Measurements from ENCODE around the gene COL6A1. TPM values are rescaled to one million over a fixed set of nuclear protein-coding genes. Genes with fewer than 3 reads are reported as not detected.

The COL6A1 gene
- total RNA-seq, 1 experiment from 2014 or later, result 33.4 TPM

DNA sequence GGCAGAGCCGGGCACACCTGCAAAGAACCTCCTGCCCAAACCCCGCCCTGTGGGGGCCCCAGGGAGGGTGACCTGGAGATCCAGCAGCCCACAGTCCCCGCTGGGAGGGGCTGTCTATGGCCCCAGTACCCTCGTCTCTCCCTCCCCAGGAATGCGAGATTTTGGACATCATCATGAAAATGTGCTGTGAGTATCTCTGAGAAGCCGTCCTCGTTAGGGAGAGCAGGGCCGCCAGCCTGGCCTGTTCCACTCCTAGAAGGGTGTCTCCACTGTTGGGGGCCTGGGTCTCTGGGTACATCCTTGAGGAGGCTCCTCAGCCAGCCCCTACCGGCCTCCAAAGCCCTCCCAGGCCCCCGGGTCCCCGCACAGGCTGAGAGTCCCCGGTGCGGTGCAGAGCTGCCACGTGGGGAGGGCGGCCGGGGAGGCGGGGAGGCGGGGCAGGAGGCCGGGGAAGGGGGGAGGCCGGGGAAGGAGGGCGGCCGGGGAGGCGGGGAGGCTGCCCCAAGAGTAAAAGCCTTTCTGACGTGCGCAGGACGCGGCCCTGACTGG lies 18.7 kb downstream of the COL6A1 start:
- Mint-ChIP-seq H3K9me3 (ENCODE audit: unreplicated experiment) (no peaks in the 10 kb centered on the region), H3K27me3 (ENCODE audit: insufficient read depth, unreplicated experiment) (no peaks in the 10 kb centered on the region), H3K4me3 (ENCODE audit: unreplicated experiment) (no peak overlapping the region), H3K4me1 (ENCODE audit: low read depth, unreplicated experiment) (no peaks in the 10 kb centered on the region), H3K27ac (ENCODE audit: unreplicated experiment) (no peak overlapping the region), H3K36me3 (ENCODE audit: insufficient read depth, unreplicated experiment) (no peaks in the 10 kb centered on the region)
- H3K4me3 ChIP-seq (ENCODE audit: low read depth, low read length), result no peak overlapping the region
- ChIA-PET POLR2A (no interaction called here), CTCF (no interaction called here)
- peak in 1 of 2 experiments; percentile 26 for DNase-seq
- H3K36me3 ChIP-seq (ENCODE audit: control insufficient read depth, insufficient read depth, low read length), result no peaks in the 10 kb centered on the region
- BruUV-seq (replicated peaks), result no TSS peak
- TF ChIP-seq, protein P1, sequence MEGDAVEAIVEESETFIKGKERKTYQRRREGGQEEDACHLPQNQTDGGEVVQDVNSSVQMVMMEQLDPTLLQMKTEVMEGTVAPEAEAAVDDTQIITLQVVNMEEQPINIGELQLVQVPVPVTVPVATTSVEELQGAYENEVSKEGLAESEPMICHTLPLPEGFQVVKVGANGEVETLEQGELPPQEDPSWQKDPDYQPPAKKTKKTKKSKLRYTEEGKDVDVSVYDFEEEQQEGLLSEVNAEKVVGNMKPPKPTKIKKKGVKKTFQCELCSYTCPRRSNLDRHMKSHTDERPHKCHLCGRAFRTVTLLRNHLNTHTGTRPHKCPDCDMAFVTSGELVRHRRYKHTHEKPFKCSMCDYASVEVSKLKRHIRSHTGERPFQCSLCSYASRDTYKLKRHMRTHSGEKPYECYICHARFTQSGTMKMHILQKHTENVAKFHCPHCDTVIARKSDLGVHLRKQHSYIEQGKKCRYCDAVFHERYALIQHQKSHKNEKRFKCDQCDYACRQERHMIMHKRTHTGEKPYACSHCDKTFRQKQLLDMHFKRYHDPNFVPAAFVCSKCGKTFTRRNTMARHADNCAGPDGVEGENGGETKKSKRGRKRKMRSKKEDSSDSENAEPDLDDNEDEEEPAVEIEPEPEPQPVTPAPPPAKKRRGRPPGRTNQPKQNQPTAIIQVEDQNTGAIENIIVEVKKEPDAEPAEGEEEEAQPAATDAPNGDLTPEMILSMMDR (IDR thresholded peaks at IDR 0.05; ENCODE audit: insufficient read depth in 1 of 2, low read depth in 1 of 2, low read length in 1 of 2, severe bottlenecking in 1 of 2, unreplicated experiment in 1 of 2), result no peak
- H3K4me1 ChIP-seq, result 0 out of 2 replicates have a peak, but pooled peaks cover 6% of the 10 kb centered on the region
- intact Hi-C loops (cut with micrococcal nuclease; ENCODE audit: unreplicated experiment), result no loop called here
- H3K27me3 ChIP-seq (replicated peaks; ENCODE audit: control insufficient read depth, insufficient read depth, low read length), result no peaks in the 10 kb centered on the region
- H3K9me3 ChIP-seq, result no peaks in the 10 kb centered on the region

DNA sequence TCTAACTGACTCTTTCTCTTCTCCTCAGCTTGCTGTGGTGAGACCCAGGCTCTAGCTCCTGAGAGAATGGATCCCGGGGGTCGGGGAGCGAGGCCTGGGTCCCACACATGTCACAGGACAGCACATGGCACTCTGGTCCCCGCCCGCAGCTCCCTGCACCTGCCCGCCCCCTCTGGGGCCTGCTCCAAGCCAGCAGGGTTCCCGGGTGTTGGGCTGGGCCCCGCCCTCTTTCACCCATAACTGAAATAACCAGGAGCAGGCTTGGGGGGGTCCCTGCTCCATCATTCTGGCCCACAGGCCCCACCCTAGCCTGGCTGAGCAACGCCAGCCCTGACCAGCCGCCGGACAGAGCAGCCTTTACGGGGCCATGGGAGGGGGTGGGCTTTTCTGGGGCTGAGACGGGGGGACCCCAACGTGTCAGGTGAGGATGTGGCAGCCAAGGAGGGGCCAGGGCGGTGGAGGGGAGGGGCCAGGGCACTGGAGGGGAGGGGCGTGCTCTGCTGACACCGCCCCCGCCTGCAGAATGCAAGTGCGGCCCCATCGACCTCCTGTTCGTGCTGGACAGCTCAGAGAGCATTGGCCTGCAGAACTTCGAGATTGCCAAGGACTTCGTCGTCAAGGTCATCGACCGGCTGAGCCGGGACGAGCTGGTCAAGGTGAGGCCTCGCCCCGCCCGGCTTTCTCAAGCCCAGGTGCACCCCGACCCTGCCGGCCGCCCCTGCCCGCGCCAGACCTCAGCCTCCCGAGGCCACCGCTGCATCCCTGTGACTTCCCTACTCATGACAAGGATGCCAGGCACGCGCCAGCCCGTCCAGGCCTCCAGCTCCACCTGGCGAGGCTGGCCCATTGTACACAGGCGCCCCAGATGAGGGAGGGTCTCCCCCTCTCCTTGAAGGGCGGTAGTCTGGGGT lies 19.4 kb downstream of the COL6A1 start:
- DNase-seq, result peak in 1 of 2 experiments; percentile 37
- Mint-ChIP-seq H3K4me1 (ENCODE audit: low read depth, unreplicated experiment) (no peaks in the 10 kb centered on the region), H3K36me3 (ENCODE audit: insufficient read depth, unreplicated experiment) (no peaks in the 10 kb centered on the region), H3K4me3 (ENCODE audit: unreplicated experiment) (no peak overlapping the region), H3K9me3 (ENCODE audit: unreplicated experiment) (no peaks in the 10 kb centered on the region), H3K27ac (ENCODE audit: unreplicated experiment) (no peak overlapping the region), H3K27me3 (ENCODE audit: insufficient read depth, unreplicated experiment) (no peaks in the 10 kb centered on the region)
- Histone ChIP-seq H3K36me3 (ENCODE audit: control insufficient read depth, insufficient read depth, low read length) (no peaks in the 10 kb centered on the region), H3K4me1 (no peaks in the 10 kb centered on the region), H3K27me3 (replicated peaks; ENCODE audit: control insufficient read depth, insufficient read depth, low read length) (no peaks in the 10 kb centered on the region), H3K9me3 (no peaks in the 10 kb centered on the region), H3K4me3 (ENCODE audit: low read depth, low read length) (no peak overlapping the region)
- BruUV-seq (replicated peaks), result no TSS peak
- POLR2A ChIA-PET, result no interaction called here
- intact Hi-C loops (cut with micrococcal nuclease; ENCODE audit: unreplicated experiment), result no loop called here
- TF ChIP-seq, protein P1 (IDR thresholded peaks at IDR 0.05; ENCODE audit: insufficient read depth in 1 of 2, low read depth in 1 of 2, low read length in 1 of 2, severe bottlenecking in 1 of 2, unreplicated experiment in 1 of 2), result no peak
- CTCF ChIA-PET, result no interaction called here

DNA sequence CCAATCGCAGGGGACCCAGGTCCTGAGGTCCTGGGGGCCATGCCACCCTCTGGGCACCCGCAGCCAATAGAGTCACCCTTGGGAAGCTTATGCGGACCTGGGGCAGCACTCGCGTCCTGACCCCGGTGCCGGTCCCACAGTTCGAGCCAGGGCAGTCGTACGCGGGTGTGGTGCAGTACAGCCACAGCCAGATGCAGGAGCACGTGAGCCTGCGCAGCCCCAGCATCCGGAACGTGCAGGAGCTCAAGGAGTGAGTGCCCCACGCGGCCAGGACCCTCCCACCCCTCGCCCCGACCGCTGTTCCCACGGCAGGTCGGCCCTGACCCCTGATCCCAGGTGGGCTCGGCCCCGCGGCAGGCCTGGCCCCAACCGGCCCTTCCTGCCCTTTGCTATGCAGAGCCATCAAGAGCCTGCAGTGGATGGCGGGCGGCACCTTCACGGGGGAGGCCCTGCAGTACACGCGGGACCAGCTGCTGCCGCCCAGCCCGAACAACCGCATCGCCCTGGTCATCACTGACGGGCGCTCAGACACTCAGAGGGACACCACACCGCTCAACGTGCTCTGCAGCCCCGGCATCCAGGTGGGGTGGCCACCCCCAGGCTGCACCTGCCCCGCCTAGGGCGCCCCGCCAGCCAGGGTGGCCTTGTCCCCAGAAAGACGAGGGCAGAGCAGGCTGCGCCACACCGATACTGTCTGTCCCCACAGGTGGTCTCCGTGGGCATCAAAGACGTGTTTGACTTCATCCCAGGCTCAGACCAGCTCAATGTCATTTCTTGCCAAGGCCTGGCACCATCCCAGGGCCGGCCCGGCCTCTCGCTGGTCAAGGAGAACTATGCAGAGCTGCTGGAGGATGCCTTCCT lies 20.5 kb downstream of the COL6A1 start:
- Histone ChIP-seq H3K4me1 (no peaks in the 10 kb centered on the region), H3K36me3 (ENCODE audit: control insufficient read depth, insufficient read depth, low read length) (no peaks in the 10 kb centered on the region), H3K4me3 (ENCODE audit: low read depth, low read length) (no peak overlapping the region), H3K27me3 (replicated peaks; ENCODE audit: control insufficient read depth, insufficient read depth, low read length) (no peaks in the 10 kb centered on the region), H3K9me3 (peaks cover 6% of the 10 kb centered on the region; the same call in 1 of the 2 replicates)
- no TSS peak for BruUV-seq (replicated peaks)
- Mint-ChIP-seq H3K4me1 (ENCODE audit: low read depth, unreplicated experiment) (no peaks in the 10 kb centered on the region), H3K9me3 (ENCODE audit: unreplicated experiment) (no peaks in the 10 kb centered on the region), H3K27ac (ENCODE audit: unreplicated experiment) (no peak overlapping the region), H3K4me3 (ENCODE audit: unreplicated experiment) (no peak overlapping the region), H3K27me3 (ENCODE audit: insufficient read depth, unreplicated experiment) (no peaks in the 10 kb centered on the region), H3K36me3 (ENCODE audit: insufficient read depth, unreplicated experiment) (no peaks in the 10 kb centered on the region)
- CTCF ChIA-PET, result no interaction called here
- POLR2A ChIA-PET, result no interaction called here
- TF ChIP-seq, protein P1 (IDR thresholded peaks at IDR 0.05; ENCODE audit: insufficient read depth in 1 of 2, low read depth in 1 of 2, low read length in 1 of 2, severe bottlenecking in 1 of 2, unreplicated experiment in 1 of 2), result no peak
- peak in 1 of 2 experiments; percentile 27 for DNase-seq
- intact Hi-C loops (cut with micrococcal nuclease; ENCODE audit: unreplicated experiment), result no loop called here

All from Caco-2 (cell line).